ENCODE data around the gene LMOD2.
A peak's percentile ranks its signal among the peaks of the same experiment; 100 is the strongest.

LMOD2 gene

DNA sequence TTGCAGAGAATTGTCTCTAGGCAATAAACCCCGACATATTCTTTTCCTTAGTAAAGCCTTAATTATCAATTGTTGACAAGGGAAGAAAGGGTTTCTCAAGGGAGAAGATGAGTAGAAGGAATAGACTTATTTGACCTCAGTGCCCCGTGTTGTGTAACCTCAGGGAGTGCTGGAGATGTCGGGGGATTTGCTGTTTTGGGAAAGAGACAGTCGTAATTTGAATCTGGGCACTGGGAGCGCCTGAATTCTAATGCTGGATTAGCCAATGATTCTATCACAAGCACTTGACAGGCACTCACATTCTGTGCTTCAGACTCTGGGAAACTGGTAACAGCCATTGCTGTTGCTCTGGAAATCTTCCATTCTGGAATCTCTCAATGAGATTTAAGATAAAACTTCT lies 13.8 kb upstream of the LMOD2 start:
- CTCF ChIA-PET = interaction anchor here (0.9 kb wide), 1 partner anchor 18 kb away, joined by 3 read pairs; no protein-coding TSS in a partner anchor
- POLR2A ChIA-PET = no interaction called here
- TF ChIP-seq ZNF529 (tag by site-specific recombination; IDR thresholded peaks at IDR 0.05; ENCODE audit: insufficient replicate concordance) = no peak
- no peak for TF ChIP-seq GLI2 (tag by site-specific recombination; IDR thresholded peaks at IDR 0.05; ENCODE audit: borderline replicate concordance, low read depth)
- TF ChIP-seq ZNF514 (tag by site-specific recombination; IDR thresholded peaks at IDR 0.05) = no peak
- TF ChIP-seq SP3 (tag by site-specific recombination; IDR thresholded peaks at IDR 0.05) = no peak
- TF ChIP-seq ZNF394 (tag by site-specific recombination; IDR thresholded peaks at IDR 0.05; ENCODE audit: borderline replicate concordance) = no peak
- TF ChIP-seq, protein P1, sequence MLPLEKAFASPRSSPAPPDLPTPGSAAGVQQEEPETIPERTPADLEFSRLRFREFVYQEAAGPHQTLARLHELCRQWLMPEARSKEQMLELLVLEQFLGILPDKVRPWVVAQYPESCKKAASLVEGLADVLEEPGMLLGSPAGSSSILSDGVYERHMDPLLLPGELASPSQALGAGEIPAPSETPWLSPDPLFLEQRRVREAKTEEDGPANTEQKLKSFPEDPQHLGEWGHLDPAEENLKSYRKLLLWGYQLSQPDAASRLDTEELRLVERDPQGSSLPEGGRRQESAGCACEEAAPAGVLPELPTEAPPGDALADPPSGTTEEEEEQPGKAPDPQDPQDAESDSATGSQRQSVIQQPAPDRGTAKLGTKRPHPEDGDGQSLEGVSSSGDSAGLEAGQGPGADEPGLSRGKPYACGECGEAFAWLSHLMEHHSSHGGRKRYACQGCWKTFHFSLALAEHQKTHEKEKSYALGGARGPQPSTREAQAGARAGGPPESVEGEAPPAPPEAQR (tag by site-specific recombination; IDR thresholded peaks at IDR 0.05) = no peak
- no peak for TF ChIP-seq ZNF785 (tag by site-specific recombination; IDR thresholded peaks at IDR 0.05)
- no peak for TF ChIP-seq ZNF391 (tag by site-specific recombination; IDR thresholded peaks at IDR 0.05; ENCODE audit: borderline replicate concordance, low read depth)
- no peak for TF ChIP-seq ZNF623 (tag by site-specific recombination; IDR thresholded peaks at IDR 0.05)
- TF ChIP-seq ZFP3 (tag by site-specific recombination; IDR thresholded peaks at IDR 0.05; ENCODE audit: low read depth) = no peak

DNA sequence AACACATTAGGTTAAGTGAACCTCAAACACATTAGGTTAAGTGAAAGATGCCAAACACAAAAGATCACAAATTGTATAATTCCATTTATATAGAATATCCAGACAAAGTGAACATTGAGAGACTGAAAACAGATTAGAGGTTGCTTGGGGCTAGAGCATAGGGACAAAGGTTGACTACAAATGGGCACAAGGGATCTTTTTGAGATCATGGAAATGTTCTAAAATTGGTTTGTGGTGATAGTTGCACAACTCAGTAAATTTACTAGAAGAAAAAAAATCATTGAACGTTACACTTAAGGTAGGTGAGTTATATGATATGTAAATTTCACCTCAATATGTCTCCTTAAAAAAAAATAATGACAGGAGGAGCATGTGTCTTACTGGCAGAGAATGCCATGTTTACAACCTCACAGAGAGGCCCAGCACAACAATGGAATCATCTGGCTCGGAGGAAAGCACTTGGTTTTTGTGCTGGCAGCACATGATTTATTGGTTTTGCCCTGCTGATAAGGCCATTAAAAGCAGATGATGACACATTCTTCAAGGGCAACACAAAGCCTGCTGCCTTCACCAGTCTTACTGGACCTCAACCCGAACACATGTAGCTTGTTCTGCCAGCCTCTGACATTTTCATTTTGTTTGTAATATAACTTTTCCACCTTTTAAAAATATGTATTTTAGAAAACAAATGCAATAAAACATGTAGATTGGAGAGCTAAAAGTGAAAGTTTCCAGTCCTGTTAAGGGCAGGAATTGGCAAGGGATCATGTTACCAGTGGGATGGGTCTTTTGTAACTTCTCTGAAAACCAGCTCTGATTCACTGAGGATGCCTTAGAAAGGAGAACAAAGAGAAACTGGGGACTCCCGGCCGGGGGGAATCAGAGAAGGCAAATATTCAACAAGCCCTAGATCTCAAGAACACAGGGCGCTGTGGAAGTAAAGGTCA lies 11.9 kb upstream of the LMOD2 start:
- ChIA-PET CTCF (interaction anchor here (0.6 to 1.4 kb wide), 4 partner anchors 8 to 59 kb away, joined by 3 to 6 read pairs (median 4); no protein-coding TSS in a partner anchor), POLR2A (interaction anchor here (1.5 kb wide), 1 partner anchor 105 kb away, joined by 3 read pairs; the partner anchor contains the start of gene WASL)
- peaks cover 9% of the 10 kb centered on the region for H3K4me1 ChIP-seq (ENCODE audit: control insufficient read depth, insufficient read depth, low read length)
- H3K9me3 ChIP-seq (ENCODE audit: control insufficient read depth, insufficient read depth, low read depth, low read length) = no peaks in the 10 kb centered on the region
- H3K27ac ChIP-seq (ENCODE audit: extremely low read depth, low read depth, low read length) = no peak overlapping the region; the same call in 1 of the 2 replicates
- no peaks in the 10 kb centered on the region for H3K36me3 ChIP-seq (ENCODE audit: control insufficient read depth in 2 of 2, insufficient read depth in 1 of 2, low read length in 2 of 2)
- peak overlapping the region; percentile 10 for H3K4me3 ChIP-seq (ENCODE audit: low read depth, low read length)
- TF ChIP-seq, protein P2, sequence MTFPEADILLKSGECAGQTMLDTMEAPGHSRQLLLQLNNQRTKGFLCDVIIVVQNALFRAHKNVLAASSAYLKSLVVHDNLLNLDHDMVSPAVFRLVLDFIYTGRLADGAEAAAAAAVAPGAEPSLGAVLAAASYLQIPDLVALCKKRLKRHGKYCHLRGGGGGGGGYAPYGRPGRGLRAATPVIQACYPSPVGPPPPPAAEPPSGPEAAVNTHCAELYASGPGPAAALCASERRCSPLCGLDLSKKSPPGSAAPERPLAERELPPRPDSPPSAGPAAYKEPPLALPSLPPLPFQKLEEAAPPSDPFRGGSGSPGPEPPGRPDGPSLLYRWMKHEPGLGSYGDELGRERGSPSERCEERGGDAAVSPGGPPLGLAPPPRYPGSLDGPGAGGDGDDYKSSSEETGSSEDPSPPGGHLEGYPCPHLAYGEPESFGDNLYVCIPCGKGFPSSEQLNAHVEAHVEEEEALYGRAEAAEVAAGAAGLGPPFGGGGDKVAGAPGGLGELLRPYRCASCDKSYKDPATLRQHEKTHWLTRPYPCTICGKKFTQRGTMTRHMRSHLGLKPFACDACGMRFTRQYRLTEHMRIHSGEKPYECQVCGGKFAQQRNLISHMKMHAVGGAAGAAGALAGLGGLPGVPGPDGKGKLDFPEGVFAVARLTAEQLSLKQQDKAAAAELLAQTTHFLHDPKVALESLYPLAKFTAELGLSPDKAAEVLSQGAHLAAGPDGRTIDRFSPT (tag by site-specific recombination; IDR thresholded peaks at IDR 0.05) = peak; percentile 36; the same call in 1 of the 2 replicates
- TF ChIP-seq ZSCAN23 (tag by site-specific recombination; IDR thresholded peaks at IDR 0.05) (0 out of 2 replicates have a peak, but pooled peaks have one; percentile 27), ZNF19 (tag by site-specific recombination; IDR thresholded peaks at IDR 0.05; ENCODE audit: low read depth) (no peak), ZNF510 (tag by site-specific recombination; IDR thresholded peaks at IDR 0.05; ENCODE audit: insufficient replicate concordance) (no peak), HOXA7 (CRISPR knock-in tag; IDR thresholded peaks at IDR 0.05; ENCODE audit: borderline replicate concordance) (no peak), ZNF248 (tag by site-specific recombination; IDR thresholded peaks at IDR 0.05) (no peak), ZXDB (tag by site-specific recombination; IDR thresholded peaks at IDR 0.05) (peak; percentile 81), HOXC10 (CRISPR knock-in tag; IDR thresholded peaks at IDR 0.05) (0 out of 2 replicates have a peak, but pooled peaks have one; percentile 67), ZNF610 (tag by site-specific recombination; IDR thresholded peaks at IDR 0.05; ENCODE audit: borderline replicate concordance) (peak; percentile 16; the same call in 1 of the 2 replicates), ZNF777 (tag by site-specific recombination; IDR thresholded peaks at IDR 0.05; ENCODE audit: borderline replicate concordance) (no peak), ZFHX2 (tag by site-specific recombination; conservative IDR thresholded peaks at IDR 0.05) (no peak), ZNF544 (tag by site-specific recombination; IDR thresholded peaks at IDR 0.05) (no peak), ZNF391 (tag by site-specific recombination; IDR thresholded peaks at IDR 0.05; ENCODE audit: borderline replicate concordance, low read depth) (no peak; the same call in 1 of the 2 replicates), ZNF561 (tag by site-specific recombination; IDR thresholded peaks at IDR 0.05; ENCODE audit: borderline replicate concordance) (peak; percentile 91)
- TF ChIP-seq, protein P3, sequence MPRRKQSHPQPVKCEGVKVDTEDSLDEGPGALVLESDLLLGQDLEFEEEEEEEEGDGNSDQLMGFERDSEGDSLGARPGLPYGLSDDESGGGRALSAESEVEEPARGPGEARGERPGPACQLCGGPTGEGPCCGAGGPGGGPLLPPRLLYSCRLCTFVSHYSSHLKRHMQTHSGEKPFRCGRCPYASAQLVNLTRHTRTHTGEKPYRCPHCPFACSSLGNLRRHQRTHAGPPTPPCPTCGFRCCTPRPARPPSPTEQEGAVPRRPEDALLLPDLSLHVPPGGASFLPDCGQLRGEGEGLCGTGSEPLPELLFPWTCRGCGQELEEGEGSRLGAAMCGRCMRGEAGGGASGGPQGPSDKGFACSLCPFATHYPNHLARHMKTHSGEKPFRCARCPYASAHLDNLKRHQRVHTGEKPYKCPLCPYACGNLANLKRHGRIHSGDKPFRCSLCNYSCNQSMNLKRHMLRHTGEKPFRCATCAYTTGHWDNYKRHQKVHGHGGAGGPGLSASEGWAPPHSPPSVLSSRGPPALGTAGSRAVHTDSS (tag by site-specific recombination; IDR thresholded peaks at IDR 0.05) = no peak
- TF ChIP-seq, protein P4, sequence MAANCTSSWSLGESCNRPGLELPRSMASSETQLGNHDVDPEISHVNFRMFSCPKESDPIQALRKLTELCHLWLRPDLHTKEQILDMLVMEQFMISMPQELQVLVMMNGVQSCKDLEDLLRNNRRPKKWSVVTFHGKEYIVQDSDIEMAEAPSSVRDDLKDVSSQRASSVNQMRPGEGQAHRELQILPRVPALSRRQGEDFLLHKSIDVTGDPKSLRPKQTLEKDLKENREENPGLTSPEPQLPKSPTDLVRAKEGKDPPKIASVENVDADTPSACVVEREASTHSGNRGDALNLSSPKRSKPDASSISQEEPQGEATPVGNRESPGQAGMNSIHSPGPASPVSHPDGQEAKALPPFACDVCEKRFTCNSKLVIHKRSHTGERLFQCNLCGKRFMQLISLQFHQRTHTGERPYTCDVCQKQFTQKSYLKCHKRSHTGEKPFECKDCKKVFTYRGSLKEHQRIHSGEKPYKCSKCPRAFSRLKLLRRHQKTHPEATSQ (tag by site-specific recombination; IDR thresholded peaks at IDR 0.05) = no peak

More for the DNA sequence above, 13.8 kb upstream of the LMOD2 start:
- H3K9me3 ChIP-seq (ENCODE audit: control insufficient read depth, insufficient read depth, low read depth, low read length) = no peaks in the 10 kb centered on the region
- peaks cover 9% of the 10 kb centered on the region for H3K4me1 ChIP-seq (ENCODE audit: control insufficient read depth, insufficient read depth, low read length)
- no peaks in the 10 kb centered on the region for H3K36me3 ChIP-seq (ENCODE audit: control insufficient read depth in 2 of 2, insufficient read depth in 1 of 2, low read length in 2 of 2)
- H3K27ac ChIP-seq (ENCODE audit: extremely low read depth, low read depth, low read length) = no peak overlapping the region
- H3K4me3 ChIP-seq (ENCODE audit: low read depth, low read length) = no peak overlapping the region

All from HEK293 (cell line).